ENCODE results near the gene TRAF3.
"Not testable (repeated sequence)": the region's sequence is repeated elsewhere in the genome, so short reads cannot be mapped to it uniquely, and the experiment has no call there.

TRAF3 gene

DNA sequence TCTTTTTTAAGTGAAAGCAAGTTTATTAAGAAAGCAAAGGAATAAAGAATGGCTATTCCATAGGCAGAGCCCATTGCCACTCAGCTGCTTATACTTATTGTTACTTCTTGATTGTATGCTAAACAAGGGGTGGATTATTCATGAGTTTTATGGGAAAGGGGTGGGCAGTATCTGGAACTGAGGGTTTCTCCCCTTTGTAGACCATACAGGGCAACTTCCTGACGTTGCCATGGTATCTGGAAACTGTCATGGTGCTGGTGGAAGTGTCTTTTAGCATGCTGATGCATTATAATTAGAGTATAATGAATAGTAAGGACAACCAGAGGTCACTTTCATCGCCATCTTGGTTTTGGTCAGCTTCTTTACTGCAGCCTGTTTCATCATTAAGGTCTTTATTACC lies 78.9 kb downstream of the TRAF3 start:
- H3K4me3 ChIP-seq (ENCODE audit: low read depth, low read length): no peak overlapping the region
- H3K27ac ChIP-seq: no peak overlapping the region
- in situ Hi-C loops (cut with HindIII; ENCODE audit: low pct_ligation_motif_present, low sequenced_read_pairs): no loop called here
- DNase-seq: no peak
- TF ChIP-seq, protein P1, sequence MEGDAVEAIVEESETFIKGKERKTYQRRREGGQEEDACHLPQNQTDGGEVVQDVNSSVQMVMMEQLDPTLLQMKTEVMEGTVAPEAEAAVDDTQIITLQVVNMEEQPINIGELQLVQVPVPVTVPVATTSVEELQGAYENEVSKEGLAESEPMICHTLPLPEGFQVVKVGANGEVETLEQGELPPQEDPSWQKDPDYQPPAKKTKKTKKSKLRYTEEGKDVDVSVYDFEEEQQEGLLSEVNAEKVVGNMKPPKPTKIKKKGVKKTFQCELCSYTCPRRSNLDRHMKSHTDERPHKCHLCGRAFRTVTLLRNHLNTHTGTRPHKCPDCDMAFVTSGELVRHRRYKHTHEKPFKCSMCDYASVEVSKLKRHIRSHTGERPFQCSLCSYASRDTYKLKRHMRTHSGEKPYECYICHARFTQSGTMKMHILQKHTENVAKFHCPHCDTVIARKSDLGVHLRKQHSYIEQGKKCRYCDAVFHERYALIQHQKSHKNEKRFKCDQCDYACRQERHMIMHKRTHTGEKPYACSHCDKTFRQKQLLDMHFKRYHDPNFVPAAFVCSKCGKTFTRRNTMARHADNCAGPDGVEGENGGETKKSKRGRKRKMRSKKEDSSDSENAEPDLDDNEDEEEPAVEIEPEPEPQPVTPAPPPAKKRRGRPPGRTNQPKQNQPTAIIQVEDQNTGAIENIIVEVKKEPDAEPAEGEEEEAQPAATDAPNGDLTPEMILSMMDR (IDR thresholded peaks at IDR 0.05; ENCODE audit: low read depth, low read length, missing control alignments): no peak
- no peaks in the 10 kb centered on the region for H3K36me3 ChIP-seq (replicated peaks)
- no peaks in the 10 kb centered on the region for H3K27me3 ChIP-seq (replicated peaks)

DNA sequence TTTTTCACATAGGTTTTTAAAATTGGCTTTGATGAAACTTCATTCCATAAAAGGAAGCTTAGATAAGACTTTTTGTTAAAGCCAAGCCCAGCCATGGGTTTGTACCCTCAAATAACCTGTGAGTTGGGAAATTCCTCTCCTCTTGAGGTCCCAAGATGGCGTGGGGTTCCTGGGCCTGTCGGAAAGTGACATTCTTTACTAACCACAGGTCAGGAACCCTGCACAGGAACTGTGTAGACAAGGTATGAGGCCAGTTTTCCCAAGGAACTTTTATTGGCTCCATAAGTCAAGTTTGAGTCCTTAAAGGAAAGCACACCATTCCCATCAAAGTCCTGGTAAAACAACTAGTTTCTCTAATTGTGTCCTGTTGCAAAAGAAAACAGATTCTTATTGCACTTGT lies 80.2 kb downstream of the TRAF3 start:
- in situ Hi-C loops (cut with HindIII; ENCODE audit: low pct_ligation_motif_present, low sequenced_read_pairs): no loop called here
- no peak for DNase-seq
- no peaks in the 10 kb centered on the region for H3K36me3 ChIP-seq (replicated peaks)
- H3K4me3 ChIP-seq (ENCODE audit: low read depth, low read length): no peak overlapping the region
- H3K27ac ChIP-seq: no peak overlapping the region
- no peaks in the 10 kb centered on the region for H3K27me3 ChIP-seq (replicated peaks)
- TF ChIP-seq, protein P1 (IDR thresholded peaks at IDR 0.05; ENCODE audit: low read depth, low read length, missing control alignments): no peak

DNA sequence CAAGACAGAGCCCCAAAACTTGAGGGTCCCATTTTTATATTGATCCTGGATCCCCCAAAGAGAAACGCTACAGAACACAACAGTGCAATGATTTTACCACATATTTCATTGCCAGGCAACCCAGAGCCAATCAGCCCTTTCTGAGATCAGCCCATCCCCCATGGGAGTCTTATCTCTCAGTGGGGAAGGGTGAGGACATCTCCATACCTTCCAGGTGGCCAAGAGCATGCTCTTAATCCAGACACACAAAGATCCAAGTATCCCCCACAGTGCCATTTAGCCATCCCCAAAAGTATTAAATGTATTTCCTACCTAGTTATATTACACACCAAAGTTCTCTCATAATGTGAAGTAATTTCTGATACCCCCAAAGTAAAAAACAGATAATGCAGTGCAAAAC lies 82.7 kb downstream of the TRAF3 start:
- Histone ChIP-seq H3K4me3 (ENCODE audit: low read depth, low read length) (no peak overlapping the region), H3K36me3 (replicated peaks) (no peaks in the 10 kb centered on the region), H3K27me3 (replicated peaks) (no peaks in the 10 kb centered on the region), H3K27ac (no peak overlapping the region)
- in situ Hi-C loops (cut with HindIII; ENCODE audit: low pct_ligation_motif_present, low sequenced_read_pairs): no loop called here
- DNase-seq: no peak
- TF ChIP-seq, protein P1 (IDR thresholded peaks at IDR 0.05; ENCODE audit: low read depth, low read length, missing control alignments): no peak

DNA sequence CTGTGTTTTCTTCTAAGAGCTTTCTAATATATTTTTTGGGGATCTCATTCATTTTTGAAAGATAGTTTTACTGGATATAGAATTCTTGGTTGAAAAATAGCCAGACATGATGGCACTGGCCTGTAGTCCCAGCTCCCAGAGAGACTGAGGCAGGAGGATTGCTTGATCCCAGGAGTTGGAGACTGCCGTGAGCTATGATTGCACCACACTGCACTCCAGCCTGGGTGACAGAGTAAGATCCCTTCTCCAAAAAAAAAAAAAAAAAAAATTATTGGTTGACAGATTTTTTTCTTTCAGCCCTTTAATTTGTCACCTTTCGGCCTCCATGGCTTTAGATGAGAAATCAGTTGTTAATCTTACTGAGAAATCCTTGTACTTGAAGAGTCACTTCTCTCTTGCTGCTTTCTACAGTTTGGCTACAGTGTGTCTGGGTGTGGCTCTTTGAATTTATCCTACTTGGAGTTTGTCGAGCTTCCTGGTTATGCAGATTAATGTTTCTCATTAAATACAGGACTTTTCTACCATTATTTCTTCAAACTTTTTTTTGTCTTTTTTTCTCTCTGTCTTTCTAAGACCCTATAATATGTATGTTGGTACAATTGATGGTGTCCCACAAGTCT lies 85.0 kb downstream of the TRAF3 start:
- TF ChIP-seq, protein P1 (IDR thresholded peaks at IDR 0.05; ENCODE audit: low read depth, low read length, missing control alignments): no peak
- no peak overlapping the region for H3K27ac ChIP-seq
- no peak overlapping the region for H3K4me3 ChIP-seq (ENCODE audit: low read depth, low read length)
- peaks cover 2% of the 10 kb centered on the region for H3K36me3 ChIP-seq (replicated peaks)
- DNase-seq: no peak
- in situ Hi-C loops (cut with HindIII; ENCODE audit: low pct_ligation_motif_present, low sequenced_read_pairs): no loop called here
- no peaks in the 10 kb centered on the region for H3K27me3 ChIP-seq (replicated peaks)

DNA sequence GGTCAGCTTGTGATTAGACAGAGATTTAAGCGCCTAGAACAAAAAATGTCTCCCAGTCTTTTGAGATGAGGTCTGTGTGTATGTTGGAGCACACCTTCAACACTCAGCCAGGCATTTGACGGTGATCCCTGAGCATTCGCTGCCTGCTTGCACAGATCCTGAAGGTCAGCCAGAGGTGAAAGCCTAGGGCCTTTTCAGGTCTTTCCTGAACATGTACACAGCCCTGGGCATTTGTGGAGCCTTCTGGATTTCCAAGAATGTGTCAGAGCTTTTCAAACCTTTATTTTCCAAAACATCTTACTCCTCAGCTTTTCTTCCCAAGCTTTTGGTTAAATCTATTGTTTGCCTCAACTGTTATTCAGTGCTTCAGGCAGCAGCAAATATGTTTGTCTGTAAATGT lies 86.1 kb downstream of the TRAF3 start:
- TF ChIP-seq, protein P1 (IDR thresholded peaks at IDR 0.05; ENCODE audit: low read depth, low read length, missing control alignments): no peak
- no peak for DNase-seq
- H3K27me3 ChIP-seq (replicated peaks): no peaks in the 10 kb centered on the region
- H3K36me3 ChIP-seq (replicated peaks): peaks cover 2% of the 10 kb centered on the region
- no peak overlapping the region for H3K4me3 ChIP-seq (ENCODE audit: low read depth, low read length)
- no peak overlapping the region for H3K27ac ChIP-seq
- in situ Hi-C loops (cut with HindIII; ENCODE audit: low pct_ligation_motif_present, low sequenced_read_pairs): no loop called here

DNA sequence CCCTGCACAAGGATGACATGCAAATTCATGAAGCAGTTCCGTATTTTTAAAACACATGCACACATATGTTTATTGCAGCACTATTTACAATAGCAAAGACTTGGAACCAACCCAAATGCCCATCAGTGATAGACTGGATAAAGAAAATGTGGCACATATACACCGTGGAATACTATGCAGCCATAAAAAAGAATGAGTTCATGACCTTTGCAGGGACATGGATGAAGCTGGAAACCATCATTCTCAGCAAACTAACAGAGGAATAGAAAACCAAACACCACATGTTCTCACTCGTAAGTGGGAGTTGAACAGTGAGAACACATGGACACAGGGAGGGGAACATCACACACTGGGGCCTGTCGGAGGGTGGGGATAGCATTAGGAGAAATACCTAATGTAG lies 88.7 kb downstream of the TRAF3 start:
- DNase-seq; H3K27ac ChIP-seq; in situ Hi-C loops (cut with HindIII; ENCODE audit: low pct_ligation_motif_present, low sequenced_read_pairs); H3K4me3 ChIP-seq (ENCODE audit: low read depth, low read length); H3K27me3 ChIP-seq (replicated peaks); H3K36me3 ChIP-seq (replicated peaks): not testable (repeated sequence)
